NCI-H526 (cell line): Measurements from ENCODE around the gene BTBD7.

Experiments used
- DNase-seq, 2 experiments: peaks; one replicate each; lab custom pipeline; 2025; lab: John Stamatoyannopoulos, UW

BTBD7 gene

DNA sequence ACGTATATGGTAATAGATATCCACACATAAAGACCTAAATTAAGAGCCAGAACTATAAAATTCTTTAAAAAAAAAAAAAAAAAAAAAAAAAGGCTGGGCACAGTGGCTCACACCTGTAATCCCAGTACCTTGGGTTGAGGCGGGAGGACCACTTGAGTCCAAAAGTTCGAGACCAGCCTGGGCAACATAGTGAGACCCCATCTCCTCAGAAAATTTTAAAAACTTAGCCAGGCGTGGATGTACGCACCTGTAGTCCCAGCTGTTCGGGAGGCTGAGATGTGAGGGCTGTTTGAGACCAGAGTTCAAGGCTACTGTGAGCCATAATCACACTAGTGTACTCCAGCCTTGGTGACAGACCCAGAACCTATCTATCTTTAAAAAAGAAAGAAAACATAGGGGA is 4.3 kb downstream of the BTBD7 start:
- DNase-seq: no peak

- no peak for DNase-seq
These were observed 6.6 kb downstream of the BTBD7 start for GRCh38 chr14:93326196-93326595.

DNA sequence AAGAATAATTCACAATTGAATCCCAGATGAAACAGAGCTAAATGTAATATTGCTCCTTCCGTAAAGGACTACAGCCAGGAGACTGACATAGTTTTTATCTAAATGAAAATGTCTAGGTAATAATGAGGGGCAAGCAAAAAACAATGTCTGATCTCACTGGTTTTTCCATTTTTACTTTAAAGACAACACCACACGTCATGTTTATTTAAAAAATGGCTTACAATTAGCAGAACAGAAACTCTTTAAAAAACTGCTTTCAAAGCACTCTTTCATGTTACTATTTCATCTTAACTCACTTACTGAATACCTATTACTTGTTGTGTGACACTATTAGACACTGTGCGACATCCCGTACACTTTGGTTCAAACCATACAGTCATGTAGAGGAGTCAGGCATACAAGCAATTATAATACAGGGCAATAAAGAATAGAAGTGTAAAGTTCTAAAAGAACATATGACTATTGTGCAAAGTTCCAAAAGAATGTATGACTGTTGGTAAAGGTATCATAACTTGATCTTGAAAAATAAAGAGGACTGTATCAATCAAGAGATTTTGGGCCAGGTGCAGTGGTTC is 9.1 kb downstream of the BTBD7 start:
- no peak for DNase-seq

- no peak for DNase-seq
These were observed 9.8 kb downstream of the BTBD7 start for GRCh38 chr14:93322929-93323599.

DNA sequence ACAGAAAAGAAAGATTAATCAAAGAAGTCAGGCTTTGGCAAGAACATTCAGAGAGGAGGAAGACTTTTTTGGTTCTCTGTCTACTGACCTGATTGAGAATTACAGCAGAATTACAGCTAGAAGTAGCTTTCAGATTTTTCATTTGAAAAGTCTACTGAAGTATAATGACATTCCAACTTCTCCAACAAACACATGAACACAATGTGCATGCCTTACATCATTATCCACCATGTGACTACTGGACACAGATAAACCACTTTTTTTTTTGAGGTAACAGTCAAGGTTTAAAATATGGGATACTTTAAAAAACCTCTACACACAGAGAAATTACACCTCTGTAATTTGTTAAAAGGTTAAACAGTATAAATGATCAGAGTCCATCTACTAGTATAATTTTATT is 12.3 kb downstream of the BTBD7 start:
- DNase-seq: no peak

- no peak for DNase-seq
These were observed 12.9 kb downstream of the BTBD7 start for GRCh38 chr14:93319958-93320357.

- no peak for DNase-seq
These were observed 13.3 kb downstream of the BTBD7 start for GRCh38 chr14:93319494-93319893.

- no peak for DNase-seq
These were observed 13.9 kb downstream of the BTBD7 start for GRCh38 chr14:93318927-93319326.

- no peak for DNase-seq
These were observed 14.7 kb downstream of the BTBD7 start for GRCh38 chr14:93317875-93318807.

- no peak for DNase-seq
These were observed 15.5 kb downstream of the BTBD7 start for GRCh38 chr14:93317210-93317874.

DNA sequence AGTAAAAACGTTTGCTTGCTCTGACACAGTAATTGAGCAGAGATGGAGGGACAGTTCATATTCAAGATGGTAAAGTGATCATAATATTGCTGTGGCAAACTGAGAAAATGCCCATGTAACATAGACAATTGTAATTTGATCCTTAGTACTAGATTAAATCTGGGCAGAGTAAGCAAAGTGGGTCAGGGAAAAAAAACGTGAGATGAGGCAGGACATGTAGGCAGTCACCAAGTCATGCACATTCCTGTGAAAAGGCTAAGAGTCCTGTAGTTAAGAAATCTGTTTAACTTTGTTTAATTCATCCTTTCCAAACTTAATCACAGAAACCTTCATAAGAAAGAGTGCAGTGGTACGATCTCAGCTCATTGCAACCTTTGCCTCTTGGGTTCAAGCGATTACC is 16.1 kb downstream of the BTBD7 start:
- no peak for DNase-seq

- no peak for DNase-seq
These were observed 17.3 kb downstream of the BTBD7 start for GRCh38 chr14:93315575-93315974.

GRCh38 chr14:93311082-93311481 is 21.8 kb downstream of the BTBD7 start:
- DNase-seq: no peak

GRCh38 chr14:93309427-93309966 is 23.3 kb downstream of the BTBD7 start:
- no peak for DNase-seq

DNA sequence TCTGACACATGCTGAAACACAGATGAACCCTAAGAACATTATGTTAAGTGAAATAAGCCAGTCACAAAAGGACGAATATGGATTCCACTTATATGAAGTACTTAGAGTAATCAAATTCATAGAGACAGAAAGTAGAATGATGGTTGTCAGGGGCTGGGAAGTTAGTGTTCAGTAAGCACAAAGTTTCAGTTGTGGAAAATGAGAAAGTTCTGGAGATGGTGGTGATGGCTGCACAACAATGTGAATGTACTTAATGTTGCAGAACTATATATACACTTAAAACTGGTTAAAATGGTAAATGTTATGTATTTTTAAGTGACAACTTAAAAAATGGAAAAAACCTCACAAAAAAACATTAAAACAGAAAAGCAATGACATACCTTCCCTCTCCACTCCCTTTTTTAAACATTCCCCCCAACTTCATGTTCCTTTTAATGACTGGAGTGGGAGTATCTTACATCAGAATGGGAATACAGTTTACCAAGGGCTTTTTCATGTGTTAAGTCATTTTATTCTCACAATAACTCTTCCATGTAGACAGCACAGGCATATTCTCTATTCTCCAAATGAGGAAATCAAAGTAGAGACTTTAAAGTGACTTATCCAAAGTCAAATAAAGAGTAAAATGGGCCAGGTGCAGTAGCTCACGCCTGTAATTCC is 24.0 kb downstream of the BTBD7 start:
- DNase-seq: no peak

GRCh38 chr14:93306812-93307211 is 26.0 kb downstream of the BTBD7 start:
- no peak for DNase-seq

DNA sequence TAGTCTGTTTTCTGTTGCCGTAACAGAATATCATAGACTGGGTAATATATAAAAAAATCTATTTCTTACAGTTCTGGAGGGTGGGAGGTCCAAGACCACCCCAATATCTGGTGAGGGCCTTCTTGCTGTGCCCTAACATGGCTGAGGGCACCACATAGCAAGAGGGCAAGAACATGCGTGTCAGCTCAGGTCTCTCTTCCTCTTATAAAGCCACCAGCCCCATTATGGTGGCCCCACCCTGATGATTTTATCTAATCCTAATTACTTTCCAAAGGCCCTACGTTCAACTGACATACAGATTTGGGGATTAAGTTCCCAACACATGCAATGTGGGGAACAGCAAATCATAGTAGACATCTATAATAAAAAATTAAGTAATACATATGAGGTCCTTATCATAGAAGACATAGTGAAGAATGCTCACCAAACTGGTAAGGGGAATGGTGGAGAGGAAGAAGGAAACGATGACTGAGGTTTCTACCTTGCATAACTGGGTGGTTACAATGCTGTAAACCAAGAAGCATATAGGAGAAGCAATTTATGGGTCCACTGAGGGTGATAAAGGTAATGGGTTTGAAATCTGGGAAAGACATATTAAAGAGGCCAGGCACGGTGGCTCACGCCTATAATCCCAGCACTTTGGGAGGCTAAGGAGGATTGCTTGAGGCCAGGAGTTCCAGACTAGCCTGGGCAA is 27.0 kb downstream of the BTBD7 start:
- DNase-seq: no peak

DNA sequence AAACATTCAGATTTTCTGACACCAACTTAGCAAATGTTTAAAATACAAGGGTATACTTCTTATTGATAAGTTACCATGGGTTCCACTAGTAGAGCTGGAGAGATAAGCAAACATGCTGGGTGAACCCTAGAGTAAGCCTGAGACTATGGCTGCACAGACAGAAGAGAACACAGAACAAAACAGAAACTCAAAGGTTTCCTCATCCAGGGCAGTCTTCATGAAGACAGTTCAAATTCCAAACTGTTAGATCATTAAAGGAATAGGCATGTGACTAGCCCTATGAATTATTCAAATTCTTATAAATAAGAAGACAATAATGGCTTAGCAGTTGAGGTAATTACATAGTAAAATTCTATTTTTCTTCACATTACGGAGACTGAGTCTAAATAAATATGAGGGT is 28.1 kb downstream of the BTBD7 start:
- no peak for DNase-seq

DNA sequence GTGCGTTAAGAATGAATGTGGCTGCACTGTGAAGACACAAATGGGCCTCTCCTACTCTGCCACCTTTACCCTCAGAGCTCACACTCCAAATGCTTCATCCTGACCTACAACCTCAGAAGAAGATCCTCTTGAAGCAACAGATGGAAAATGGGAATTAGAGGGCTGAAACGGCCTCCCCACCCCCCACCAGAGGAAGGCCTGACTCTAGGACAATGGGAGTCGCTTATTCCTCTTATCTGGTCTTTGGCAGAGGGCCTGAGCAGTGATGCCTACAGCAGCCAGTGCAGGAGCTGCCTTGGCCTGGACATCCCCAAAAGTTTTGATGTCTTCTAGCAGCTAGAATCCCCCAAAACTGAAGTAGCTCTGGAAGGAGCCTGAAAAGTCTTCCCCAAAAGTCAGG is 29.2 kb downstream of the BTBD7 start:
- DNase-seq: no peak

- no peak for DNase-seq
These were observed 29.9 kb downstream of the BTBD7 start for GRCh38 chr14:93302688-93303581.
